Hematopoietic multipotent progenitor cell treated with erythropoietin and hydrocortisone succinate and interleukin-3 and kit ligand, for 4 days (in vitro differentiated cells): ENCODE measurements around the gene FBXO42.

Experiments used
- DNase-seq: peaks from one replicate; pipeline ENCODE4 v3.0.0-alpha.2; 2015

Gene FBXO42

DNA sequence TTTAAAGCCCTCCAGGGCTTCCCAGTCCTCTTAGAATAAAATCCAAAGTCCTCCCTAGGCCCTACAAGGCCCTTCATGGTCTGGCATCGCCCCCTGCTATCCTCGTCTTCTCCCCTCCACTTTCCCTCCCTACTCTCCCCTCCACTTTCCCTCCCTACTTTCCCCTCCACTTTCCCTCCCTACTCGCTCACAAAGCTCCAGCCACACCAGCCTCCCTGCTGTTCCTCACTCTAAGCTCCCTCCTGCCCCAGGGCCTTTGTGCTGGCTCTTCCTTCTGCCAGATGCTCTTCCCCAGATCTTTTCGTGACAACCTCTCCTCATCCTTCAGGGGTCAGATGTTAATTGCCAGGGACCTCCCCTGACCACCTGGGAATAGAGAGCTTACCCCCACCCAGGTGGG, 152.6 kb downstream of the FBXO42 start:
- no peak for DNase-seq

DNA sequence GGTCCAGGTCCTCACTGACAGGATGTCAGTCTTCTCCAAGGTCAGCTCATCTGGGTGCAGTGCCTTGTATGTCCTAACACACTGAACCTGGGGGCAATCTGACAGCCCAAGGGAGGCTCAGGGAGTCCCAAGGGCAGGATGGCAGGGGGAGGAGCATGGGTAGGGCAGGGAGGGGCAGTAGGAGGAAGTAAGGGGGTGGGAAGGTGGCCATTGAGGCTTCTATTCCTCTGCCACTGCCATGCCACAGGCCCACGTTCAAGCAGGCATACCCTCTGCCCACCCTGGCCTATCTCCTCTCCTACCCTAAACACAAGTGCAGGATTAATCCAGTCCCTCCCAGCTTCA, 153.2 kb downstream of the FBXO42 start:
- DNase-seq, result no peak

DNA sequence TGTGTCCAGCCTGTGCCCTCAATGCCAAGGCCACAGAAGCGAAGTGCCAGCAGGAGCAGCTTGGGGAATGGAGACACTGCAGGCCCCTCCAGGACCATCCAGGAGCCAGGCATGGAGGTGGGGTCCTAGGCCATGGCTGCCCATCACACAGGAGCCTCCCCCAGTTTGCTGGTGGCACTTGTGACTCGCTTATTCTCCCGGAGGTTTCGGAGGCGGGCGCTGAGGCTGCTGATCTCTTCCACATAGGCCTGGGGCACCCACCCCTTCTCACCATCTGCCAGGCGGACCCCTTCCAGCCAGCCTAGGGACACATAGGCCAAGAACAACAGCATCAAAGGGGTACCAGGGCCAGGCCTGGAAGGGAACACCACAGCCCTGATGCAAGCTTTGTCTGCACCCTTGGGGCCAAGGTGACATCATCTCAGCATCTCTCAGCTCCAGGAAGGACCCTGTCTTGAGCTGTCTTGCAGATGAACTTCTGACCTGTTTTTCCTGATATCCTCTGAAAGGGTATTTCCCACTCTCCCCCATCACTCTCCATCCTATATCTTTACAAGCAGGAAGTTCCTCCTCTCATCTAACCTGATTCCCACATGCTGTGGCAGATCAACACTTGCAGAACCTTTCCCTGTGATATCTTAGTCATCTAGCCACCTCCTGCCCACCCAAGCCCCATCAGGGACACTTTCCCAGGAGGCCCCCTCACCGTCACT, 153.7 kb downstream of the FBXO42 start:
- no peak for DNase-seq

DNA sequence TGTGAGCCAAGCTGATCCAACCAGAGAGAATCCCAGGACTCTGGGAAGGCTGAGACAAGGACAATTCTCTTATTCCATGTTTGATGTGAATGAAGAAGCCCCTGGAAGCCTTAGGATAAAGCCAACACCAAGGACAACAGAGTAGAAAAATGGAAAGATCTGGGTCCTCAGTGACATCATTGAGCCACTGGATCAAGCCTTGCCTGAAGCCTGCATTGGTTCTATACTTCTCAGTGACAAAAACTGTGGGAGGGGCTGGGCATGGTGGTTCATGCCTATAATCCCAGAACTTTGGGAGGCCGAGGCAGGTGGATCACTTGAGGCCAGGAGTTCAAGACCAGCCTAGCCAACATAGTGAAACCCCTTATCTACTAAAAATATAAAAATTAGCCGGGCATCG, 155.4 kb downstream of the FBXO42 start:
- DNase-seq, result no peak
